Measurements from ENCODE around the gene REN.

REN gene

DNA sequence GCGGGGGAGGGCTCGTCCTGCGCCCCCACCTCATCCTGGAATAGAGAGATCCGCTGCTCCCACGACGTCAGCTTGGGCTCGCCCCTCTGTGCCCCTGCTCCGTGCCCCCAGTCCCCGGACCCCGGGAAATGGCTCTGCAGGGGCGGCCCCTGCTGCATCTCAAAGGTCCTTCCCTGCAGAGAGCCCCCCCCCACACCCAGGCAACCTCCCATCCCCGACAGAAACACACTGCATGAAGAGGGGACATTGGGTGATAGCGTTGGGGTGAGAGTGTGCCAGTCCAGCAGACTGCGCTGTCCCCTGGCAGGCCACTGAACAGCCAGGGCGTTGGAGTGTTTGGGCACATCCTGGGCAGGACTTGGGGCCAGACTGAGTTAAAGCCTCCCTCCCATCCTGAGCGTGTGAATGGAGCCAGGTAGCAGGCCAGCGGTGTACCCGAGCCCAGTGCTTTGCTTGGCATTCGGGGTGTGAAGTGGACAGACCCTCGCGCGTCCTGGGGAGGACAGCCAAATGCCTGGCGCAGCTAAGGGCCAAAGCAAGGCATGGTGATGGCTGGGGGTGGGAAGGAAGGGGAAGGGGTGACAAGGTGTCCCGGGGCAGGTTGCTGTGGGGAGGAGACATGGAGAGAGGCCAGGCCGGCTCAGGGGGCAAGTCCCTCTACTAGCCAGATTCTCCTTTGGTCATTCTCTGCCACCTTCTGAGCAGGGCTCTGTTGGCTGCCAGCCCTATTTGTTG lies 13.7 kb downstream of the REN start:
- no peak for DNase-seq (ENCODE audit: low read depth)

DNA sequence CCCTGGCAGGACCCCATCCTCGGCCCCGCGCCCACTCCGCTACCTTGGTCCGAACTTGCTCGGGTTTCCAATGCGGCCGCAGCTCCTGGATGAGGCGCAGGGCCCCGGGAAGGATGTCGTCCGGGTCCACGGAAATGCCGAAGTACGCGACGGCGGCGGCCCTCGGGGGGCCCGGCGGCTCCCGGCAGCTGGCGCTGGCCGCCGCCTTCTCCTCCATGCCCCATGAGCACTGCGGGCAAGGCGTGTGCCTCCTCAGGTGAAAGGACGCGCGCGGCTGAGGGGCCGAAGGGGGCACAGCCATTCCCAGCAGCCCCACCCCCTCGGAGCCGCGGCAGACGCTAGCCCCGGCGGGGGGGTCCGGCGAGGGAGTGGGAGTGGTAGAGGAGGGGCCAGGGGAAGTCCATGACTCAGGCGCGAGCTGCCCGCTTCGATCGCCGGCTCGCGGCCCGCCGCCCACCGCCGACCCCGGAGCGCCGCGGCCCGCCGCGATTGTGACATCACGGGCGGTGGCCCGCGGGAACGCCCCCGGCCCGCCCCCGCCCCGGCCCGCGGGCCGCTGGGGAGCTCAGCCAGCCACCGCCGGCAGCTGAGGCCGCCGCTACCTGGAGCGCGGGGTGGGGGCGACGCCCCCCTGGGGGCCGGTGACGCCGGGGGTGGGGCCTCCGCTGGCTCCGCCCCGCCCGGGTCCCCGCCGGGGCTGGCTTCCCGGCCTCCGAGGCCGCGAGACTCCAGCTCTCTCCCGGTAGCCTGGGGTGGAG lies 14.4 kb downstream of the REN start, which contains the start of gene ETNK2:
Gene ETNK2 (minus strand): TSS at position 493 of the 758 bp plus-strand sequence. CDS start 192 bp downstream, at position 301.
- DNase-seq (ENCODE audit: low read depth), result no peak

DNA sequence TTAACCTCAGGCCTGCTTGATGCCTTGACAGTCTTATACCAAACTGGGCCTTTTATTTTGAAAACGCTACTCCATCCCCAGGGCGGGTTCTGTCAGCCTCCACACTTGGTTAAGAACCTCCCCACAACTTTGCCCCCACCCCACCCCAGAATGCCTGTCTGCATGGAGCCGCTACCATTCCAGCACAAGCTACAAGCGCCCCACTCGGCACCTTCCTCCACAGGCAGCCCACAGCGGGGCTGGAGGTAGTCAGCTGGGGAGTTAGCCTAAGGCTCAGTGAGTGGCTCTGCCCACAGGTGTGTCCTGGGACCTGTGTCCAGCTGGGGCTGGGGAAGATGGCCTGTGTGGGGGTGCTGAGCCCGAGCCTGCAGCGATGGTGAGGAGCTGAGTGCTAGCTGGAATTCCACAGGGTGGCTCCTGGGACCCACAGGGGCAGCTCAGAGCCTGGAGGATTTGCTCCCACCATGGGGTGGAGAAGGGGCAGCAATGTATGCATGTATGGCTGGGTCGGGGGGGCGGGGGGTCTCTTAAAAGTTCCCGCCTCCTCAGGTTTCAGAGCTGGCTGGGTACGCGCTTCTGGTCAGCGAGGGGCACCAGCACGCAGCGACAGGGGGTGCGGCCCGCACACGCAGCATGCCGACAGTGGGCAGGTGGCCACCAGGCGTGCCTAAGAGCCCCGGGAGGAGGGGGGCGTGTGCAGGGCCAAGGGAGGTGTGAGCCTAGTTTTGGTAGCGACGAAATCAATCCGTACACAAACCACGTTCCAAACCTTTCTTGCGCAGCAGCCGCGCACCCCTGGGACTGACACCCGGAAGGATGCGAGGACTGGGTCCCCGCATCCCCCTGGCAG lies 15.2 kb downstream of the REN start:
- no peak for DNase-seq (ENCODE audit: low read depth)

DNA sequence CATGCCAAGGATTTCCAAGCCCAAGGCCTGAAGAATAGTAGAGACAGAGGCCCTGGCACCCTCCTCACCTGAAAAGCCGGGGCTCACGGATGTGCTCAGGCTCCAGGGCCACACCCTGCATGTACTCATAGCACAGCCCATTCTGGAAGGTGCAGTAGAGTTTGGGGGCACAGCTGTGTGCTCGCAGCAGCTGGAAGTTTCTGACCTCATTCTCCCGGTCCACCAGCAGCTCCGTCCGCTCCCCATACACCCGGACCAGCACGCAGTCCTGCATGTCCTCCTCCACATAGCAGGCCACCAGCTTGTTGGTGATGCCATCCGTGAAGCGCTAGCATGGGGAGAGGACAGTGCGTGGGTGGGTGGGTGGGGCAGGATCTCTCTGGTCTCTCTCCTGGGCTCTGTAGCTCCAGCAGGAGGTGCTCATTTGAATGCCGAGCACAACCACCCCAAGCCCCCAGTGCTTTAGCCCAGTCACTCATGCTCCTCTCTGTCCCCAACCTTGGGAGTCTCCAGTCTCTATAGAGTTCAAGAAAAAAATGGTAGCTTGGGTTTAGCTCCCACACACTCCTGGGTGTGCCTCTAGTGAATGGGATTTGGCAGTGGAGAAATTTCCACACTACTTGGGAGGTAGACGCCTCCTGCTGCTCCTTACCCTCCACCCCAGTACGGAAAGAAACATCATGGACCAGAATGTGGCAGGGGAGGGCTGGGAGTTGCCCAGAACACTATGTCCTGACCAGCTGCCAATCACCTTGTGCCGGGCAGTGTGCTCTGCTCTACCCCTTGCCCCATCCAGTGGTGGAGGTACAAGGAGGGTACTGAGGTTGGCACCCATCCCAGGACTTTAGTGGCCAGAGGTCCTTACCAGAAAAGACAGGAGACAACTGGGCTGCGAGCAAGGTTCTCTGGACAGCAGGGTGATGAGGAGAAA lies 16.2 kb downstream of the REN start:
- DNase-seq (ENCODE audit: low read depth), result no peak

DNA sequence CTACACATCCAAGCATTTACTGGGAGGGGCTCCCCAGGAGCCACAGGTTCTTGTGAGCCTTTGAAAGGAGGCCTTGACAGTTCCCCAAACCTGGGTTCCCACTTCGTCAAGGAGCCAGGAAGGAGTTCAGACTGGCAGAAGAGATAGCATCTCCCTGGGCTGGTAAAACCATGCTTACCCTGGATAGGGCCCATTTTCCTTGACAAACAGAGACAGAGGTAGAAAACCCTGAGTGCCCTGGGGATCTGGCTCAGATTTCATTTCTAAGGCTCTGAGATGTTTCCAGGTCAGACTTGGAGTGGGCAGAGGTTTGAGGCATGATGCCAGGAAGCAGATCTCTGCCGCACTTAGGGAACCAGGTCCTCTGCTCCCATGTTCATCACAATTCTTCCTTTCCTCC lies 17.0 kb downstream of the REN start:
- DNase-seq (ENCODE audit: low read depth), result no peak

DNA sequence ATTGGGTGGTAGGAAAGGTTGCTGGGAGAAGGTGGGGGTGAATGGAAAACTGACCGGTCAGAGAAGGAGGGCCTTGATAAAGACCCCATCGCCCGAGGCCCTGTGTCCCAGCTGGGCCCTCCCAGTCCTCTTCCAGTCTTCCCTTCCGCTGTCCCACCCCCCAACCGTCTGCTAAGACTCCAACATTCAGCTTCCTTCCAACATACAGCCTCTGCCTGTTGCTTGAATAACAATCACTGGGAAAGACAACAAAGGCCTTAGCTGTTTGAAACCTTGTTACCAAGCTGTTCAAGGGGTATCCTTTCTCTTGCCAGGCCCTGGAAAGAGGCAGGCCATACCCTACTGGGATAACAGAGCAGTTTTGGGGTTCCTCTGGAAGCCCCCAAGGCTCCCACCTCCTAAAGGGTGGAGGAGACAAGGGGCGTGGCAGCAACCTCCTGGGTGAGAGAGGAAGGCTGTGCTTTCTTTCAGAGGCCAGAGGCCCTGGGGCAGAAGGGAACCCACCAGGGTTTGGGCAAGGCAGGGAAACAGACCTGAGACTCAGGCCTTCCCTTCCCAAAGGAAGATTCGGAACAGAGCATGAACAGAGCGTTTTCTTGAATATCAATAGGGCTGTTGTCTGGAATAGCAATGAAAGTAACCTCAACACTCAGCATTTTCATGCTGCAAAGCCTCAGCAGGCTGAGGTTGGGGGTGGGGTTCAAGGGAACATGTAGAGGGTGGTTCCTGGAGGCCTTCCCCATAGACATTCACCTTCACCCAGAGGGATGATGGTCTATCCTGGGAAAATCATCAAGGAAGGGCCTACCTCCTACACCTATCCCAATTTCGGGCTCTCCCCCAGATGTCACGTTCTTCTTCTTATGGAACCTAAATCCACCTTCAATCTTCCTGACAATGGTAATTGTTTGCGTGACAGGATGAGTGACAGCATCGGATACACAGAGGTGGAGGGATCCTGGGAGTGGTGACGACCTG lies 18.4 kb downstream of the REN start:
- DNase-seq (ENCODE audit: low read depth), result no peak

DNA sequence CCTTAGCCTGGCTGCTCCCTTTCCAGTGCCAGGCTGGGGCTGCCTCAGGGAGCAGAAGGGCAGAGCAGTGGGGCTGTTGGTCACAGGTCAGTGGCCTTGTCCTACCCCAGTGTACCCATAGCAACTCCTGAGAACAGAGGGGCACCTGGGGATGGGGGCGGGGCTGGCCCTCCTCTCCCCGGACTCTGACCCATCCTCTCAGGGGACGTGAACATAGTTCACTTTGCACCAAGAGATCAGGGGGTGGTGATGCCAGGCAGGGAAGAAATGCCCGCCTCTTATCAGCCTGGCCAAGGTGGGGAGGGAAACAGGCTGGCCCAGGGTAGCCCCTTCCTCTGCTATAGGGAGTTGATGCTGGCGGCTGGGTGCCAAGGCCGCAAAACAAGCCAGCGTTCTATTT lies 19.2 kb downstream of the REN start:
- DNase-seq (ENCODE audit: low read depth), result no peak

DNA sequence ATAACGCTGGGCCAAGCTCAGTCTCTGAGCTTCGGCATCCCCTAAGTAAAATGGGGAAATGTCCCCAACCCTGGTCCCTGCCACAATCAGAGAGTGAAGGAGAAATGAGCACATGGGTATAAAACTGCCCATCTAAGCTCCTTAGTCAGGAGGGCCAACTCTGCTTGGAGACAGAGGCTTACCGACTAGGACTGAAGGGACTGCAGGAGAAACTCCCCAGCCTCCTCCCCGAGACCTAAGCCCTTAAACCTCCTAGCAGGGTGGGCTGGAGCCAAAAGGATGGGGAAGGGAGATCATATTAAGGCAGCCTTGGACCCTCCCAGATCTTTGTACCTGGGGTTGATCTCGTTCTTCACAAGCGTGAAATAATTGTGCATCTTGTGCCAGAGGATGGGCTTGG lies 19.8 kb downstream of the REN start:
- no peak for DNase-seq (ENCODE audit: low read depth)

DNA sequence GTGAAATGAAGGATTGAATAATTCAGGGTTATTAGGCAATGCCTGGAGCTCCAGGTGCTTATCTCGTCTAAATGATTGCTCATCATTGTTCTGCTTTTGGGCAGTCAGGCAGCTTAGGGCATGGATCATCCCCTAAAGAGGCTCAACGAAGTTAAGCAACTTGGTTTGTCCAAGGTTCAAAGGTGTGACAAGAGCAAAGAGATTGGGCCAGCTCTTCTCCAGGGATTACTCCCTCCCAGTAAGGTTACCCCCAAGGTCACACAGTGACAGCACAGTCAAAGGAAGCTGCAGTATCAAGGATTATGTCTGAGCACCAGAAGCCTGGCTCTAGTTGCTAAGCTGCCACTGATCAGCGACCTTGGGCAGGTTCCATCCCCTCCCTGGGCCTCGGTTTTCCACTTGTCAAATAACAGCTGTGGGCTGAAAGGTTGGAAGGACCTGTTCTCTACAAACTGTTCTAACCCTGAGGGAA lies 21.1 kb downstream of the REN start:
- DNase-seq (ENCODE audit: low read depth), result peak; percentile 49

DNA sequence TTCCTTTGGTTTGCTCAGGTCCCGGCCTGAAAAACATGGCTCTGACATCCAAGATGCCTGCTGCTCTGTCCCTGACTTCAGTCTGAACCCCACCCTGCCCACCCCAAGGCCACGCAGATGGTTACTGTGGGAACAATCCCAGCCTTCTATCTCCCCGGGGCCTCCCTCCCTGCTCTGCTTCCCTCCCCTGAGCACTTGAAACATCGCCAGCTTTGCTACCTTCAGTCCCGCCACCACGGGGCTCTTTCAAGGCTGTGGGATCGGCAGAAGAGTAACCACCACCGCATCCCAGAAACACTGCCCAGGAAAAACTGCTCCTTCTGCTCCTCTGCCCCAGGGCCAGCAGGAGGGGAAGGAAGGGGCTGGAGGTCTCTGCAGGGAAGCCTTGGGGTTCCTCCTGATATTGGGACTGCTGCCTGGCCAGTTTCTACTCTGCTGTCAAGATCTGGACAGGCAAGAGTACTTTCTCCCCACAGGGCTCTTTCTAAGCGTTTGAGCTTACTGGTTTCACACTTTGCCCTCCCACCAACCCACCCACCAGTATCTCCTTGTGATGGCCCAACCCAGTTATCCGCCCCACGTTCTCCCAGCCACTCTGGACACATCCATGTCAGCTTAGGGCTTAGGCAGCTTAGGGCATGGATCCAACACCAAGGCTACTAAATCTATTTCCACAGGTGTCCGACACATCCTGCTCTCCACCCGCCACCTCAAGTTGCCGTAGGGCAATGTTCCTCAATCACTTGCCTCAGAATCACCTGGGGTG lies 22.7 kb downstream of the REN start:
- DNase-seq (ENCODE audit: low read depth), result no peak

DNA sequence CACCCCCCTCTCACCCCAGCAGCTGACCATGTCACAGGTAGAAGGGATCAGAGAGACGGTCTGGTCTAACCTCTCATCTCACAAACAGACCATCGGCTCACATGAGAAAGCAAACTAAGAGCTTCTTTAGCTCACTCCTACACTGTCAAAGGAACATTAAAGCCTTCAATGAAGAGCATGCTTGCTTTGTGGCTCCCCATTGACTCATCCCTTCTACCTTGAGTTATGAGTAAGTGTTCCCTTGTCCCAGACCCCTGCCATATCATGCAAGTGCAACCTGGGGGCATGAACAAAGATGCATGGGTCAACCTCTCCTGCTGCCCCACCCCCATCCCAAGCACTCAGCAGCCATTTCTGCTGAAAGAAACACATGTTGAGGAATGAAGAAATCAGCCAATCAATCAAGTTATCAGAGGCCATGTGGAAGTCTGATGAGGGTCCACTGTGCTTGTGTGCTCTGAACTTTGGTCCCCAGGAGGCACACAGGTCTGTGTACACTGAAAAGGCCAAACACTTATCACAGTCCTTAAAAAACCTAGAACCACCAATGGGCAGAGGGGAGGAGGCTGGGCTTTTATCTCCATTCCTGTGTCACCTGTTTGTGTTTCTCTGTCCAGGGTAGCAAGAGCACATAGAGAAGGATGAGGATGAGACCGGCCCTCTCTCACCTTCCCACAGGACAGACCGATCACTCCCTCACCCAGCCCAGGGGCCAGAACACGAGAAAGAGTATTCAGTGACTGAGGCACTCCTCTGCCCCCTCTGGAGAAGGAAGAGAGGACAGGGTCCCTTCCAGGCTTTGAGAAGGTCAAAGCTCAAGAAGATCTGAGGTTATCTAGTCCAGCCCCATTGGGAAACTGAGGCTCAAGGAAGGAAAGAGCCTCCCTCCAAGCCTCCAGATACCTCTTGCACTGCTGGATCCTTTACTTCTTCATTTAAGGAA lies 23.8 kb downstream of the REN start:
- no peak for DNase-seq (ENCODE audit: low read depth)

DNA sequence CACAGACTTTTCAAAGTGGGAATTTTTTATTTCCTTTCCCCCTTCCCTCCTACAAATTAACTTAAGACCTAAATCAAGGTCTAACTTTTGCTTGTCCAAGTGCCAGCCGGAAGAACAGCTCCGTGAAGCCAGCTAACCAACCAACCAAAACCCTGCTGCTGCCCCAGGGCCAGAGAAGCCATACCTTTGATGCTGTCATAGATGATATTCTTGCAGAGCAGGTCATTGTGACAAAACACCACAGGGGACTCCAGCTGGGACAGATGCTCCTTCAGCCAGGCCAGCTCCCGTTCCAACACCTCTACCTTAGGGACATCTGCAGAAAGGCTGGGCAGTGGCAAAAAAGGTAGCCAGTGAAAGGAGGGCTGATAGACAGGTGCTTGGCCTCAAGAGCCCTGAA lies 25.0 kb downstream of the REN start:
- no peak for DNase-seq (ENCODE audit: low read depth)

DNA sequence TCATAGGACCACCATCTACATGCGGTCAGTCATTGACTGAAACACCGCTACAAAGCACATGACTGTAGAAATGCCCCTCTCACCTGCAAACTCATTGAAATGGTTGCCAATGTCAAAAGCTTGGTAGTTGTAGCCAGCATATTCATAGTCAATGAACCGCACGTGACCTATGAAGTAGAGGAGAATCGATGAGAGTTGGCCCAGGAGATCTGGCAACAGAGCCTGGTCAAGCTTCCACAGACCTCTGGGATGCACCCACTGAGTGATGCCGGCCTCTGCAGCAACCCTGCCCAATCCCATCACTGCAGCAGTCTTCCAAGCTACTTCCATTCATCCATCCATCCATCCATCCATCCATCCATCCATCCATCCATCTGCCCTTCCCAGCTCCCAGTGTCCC lies 26.2 kb downstream of the REN start:
- DNase-seq (ENCODE audit: low read depth), result no peak

DNA sequence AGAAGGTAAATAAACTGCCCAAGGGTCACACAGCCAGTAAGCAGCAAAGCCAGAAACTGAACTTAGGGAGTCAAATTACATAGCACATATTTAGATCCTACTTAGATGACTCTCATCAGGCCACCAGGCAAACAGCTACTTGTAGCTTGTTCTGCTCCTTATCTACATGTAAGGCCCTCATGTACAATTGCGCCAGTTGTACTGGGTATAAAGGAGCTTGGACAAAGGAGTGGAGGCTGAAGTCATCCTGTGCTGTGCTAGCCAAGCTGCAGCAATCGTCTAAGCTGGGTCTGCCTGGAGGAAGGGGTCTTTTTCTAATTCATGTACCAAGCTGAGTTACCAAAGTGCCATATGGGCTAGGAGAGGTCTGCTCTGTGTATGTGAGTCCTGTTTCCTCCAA lies 27.0 kb downstream of the REN start:
- DNase-seq (ENCODE audit: low read depth), result no peak

DNA sequence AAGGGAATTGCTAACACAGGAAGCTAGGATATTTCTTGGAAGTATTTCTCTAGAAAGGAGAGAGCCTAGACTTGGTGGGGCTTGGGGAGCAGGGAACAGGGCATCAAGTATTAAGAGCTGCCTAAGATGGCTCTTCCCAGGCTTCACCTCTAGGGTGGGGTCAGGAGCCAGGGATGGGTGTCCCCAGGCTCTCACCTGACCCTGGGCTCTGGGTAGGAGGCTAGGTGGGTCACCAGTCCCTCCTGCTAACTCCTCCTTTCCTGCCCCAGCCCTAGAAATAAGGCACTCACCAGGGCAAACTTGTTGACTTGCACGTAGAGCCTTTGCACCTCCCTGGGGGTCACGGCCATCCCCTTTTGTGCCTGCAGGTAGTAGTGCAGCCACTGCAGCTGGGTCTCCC lies 29.3 kb downstream of the REN start:
- DNase-seq (ENCODE audit: low read depth), result no peak

DNA sequence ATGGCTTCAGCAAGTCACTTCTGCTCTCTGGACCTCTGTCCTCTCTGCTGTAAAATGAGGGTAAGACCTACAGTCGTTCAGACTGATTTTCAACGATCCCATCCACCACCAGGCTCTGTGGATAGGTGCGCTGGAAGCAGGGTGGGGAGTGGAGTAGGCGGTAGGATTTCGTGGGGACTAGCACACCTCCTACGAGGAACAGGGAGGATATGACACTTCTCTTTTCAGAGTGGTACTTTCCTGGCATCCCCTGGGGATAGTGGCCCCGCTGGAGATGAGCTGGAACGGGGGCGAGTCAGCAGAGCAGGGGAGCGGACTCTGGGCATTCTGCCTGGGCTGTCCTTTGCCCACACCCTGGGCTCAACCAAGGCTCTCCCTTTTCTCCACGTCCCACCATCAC lies 32.0 kb downstream of the REN start:
- no peak for DNase-seq (ENCODE audit: low read depth)

DNA sequence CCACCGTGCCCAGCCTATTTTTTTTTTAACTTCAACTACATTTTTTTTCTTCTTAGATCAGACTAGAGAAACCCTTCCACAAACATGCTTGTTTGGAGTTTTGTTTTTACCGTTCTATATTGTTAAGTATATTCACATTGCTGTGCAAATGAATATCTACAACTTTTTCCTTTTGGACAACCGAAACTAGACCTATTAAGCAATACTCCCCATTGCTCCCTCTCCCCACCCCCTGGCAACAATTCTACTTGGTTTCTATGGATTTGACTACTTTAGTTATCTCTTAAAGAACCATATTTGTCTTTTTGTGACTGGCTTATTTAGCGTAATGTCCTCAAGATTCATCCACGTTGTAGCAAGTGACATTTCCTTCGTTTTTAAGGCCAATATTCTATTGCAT lies 33.4 kb downstream of the REN start:
- no peak for DNase-seq (ENCODE audit: low read depth)

DNA sequence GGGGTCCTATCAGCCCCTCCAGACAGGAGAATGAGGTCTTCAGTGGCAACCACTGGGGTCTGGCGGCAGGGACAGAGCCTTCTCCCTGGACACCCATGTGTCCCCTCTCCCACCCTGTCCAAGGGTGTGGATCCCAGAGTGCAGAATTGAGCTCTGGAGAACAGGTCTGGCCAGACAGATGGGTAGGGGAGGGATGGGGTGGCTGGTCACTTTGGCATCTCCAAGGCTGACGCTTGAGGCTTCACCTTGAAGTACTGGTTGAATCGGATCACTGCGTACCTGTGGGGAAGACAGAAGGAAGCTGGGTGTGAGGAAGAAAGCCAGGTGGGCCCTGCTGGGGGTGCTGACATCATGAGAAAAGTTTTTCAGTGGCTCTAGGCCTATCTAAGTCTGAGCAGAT lies 34.2 kb downstream of the REN start:
- DNase-seq (ENCODE audit: low read depth), result no peak
